A673 (cell line): ENCODE data around the gene TIMP1.

Experiments
- CTCF ChIP-seq: fragments of 300-800, 200-600 bp; sonication (generic); conservative IDR thresholded peaks from 2 replicates; pipeline ENCODE4 v1.5.1; 2017; ENCODE audit warnings: low read depth, mild to moderate bottlenecking, antibody characterized with exemption, low read length, moderate library complexity, mixed read lengths
- EZH2 ChIP-seq: fragments of 200-600 bp; sonication (generic); IDR thresholded peaks from 2 replicates; pipeline ENCODE4 v1.6.1; 2017; ENCODE audit warnings: borderline replicate concordance, low read depth, mild to moderate bottlenecking, mixed read lengths, antibody characterized with exemption, low read length; ENCODE audit not compliant: poor library complexity, severe bottlenecking

GRCh38 chrX:47596256-47596655 is 14.0 kb downstream of the TIMP1 start:
- TF ChIP-seq CTCF (no peak), EZH2 (no peak)
